ENCODE data around the gene TRMT61B.

GRCh38 chr2:28906376-28906775, 36.3 kb upstream of the TRMT61B start:
- TF ChIP-seq CTCF (conservative IDR thresholded peaks at IDR 0.05; ENCODE audit: low read depth, low read length) (no peak), EZH2 (IDR thresholded peaks at IDR 0.05; ENCODE audit: borderline replicate concordance, low read depth, low read length, poor library complexity, severe bottlenecking) (no peak)
